ENCODE measurements around the gene DOC2A.

The DOC2A gene

DNA sequence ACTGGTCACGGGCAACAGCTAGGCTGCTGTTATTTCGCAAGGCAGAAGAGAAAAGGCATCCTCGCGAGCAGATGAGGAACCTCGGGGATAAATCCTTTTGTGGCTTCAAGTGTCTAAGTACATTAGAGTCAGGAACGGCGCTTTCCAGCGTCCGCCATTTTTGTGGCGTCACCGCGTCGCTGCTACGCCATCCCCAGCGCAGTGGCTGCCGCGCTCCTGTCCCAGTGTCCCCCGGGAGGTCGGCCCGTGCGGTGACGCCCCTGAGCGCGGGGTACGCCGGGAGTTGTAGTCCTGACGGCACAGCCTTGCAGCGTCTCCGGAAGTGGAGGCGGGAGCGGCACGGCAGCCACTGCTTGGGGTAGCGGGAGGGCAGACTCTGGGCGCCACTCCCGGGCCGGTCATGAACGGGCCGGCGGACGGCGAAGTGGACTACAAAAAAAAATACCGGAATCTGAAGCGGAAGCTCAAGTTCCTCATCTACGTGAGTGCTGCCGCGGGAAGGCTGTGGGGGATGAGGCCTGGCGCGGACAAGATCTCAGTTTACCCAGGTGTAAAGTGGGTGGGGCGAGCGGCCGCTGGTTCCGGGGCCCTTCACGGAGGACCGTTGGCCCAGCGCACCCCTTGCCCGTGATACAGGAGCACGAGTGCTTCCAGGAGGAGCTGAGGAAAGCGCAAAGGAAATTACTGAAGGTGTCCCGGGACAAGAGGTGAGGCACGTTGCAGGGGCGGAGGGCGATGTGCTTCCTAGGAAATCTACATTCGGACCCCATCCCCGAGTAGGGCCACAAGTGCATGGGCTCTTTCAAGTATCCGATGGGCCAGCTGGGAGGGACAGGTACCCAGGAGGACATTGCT lies 14.7 kb downstream of the DOC2A start, which contains the start of gene INO80E:
INO80E (plus strand) TSS at position 331 of the 855 bp plus-strand sequence; CDS start at position 401, 70 bp downstream.
- peak; percentile 96 for DNase-seq
- H3K4me2 ChIP-seq (ENCODE audit: low read length, poor library complexity, severe bottlenecking) = peak within 1 kb of the TSS; percentile 94
- peaks cover 42 to 48% of the 10 kb centered on the region in 2 experiments for H3K36me3 ChIP-seq (ENCODE audit: control insufficient read depth in 1 of 2, insufficient read depth in 2 of 2, low read depth in 1 of 2, low read length in 2 of 2)
- no peaks in the 10 kb centered on the region for H3K27me3 ChIP-seq (ENCODE audit: control insufficient read depth in 1 of 2, insufficient read depth in 1 of 2, low read length in 2 of 2)
- H3K14ac ChIP-seq (ENCODE audit: low read length in 2 of 2) = peak within 1 kb of the TSS in 1 of 2 experiments; percentile 29
- peak within 1 kb of the TSS; percentile 94 for H4K8ac ChIP-seq (ENCODE audit: low read length)
- no peak within 1 kb of the TSS for H2BK5ac ChIP-seq (ENCODE audit: low read depth, low read length, poor library complexity, severe bottlenecking)
- peak within 1 kb of the TSS; percentile 88 to 93 for H3K4ac ChIP-seq (ENCODE audit: low read depth in 1 of 2, low read length in 2 of 2)
- peak within 1 kb of the TSS; percentile 79 for H3K18ac ChIP-seq (ENCODE audit: low read depth in 1 of 2, low read length in 2 of 2)
- peak within 1 kb of the TSS; percentile 66 for H3K27ac ChIP-seq (ENCODE audit: low read length, poor library complexity, severe bottlenecking)
- under 1% methylated on average over 63 of the region's 65 CpGs for WGBS
- H2BK120ac ChIP-seq (ENCODE audit: low read depth, low read length) = peak within 1 kb of the TSS; percentile 35
- peaks cover 19% of the 10 kb centered on the region for H3K79me1 ChIP-seq (replicated peaks; ENCODE audit: low read length, poor library complexity, severe bottlenecking)
- H2AFZ ChIP-seq (ENCODE audit: low read depth, low read length) = peak within 1 kb of the TSS; percentile 74
- H2BK12ac ChIP-seq (ENCODE audit: low read length in 2 of 2) = no peak within 1 kb of the TSS
- peak within 1 kb of the TSS; percentile 53 for H2BK15ac ChIP-seq (ENCODE audit: low read depth, poor library complexity, severe bottlenecking)
- H4K91ac ChIP-seq (ENCODE audit: low read length) = peak within 1 kb of the TSS; percentile 30
- peak within 1 kb of the TSS; percentile 76 to 98 for H3K4me3 ChIP-seq (ENCODE audit: insufficient read depth in 1 of 2, low read depth in 1 of 2, low read length in 2 of 2)
- H3K9me3 ChIP-seq (ENCODE audit: control insufficient read depth, low read length) = no peaks in the 10 kb centered on the region
- H3K23ac ChIP-seq (ENCODE audit: low read length in 2 of 2) = no peak within 1 kb of the TSS
- H3K9ac ChIP-seq (ENCODE audit: low read length) = peak within 1 kb of the TSS; percentile 92
- H2AK5ac ChIP-seq (ENCODE audit: low read length, severe bottlenecking) = no peak within 1 kb of the TSS
- H3K4me1 ChIP-seq (ENCODE audit: control insufficient read depth, insufficient read depth, low read depth, low read length) = peaks cover 14% of the 10 kb centered on the region

DNA sequence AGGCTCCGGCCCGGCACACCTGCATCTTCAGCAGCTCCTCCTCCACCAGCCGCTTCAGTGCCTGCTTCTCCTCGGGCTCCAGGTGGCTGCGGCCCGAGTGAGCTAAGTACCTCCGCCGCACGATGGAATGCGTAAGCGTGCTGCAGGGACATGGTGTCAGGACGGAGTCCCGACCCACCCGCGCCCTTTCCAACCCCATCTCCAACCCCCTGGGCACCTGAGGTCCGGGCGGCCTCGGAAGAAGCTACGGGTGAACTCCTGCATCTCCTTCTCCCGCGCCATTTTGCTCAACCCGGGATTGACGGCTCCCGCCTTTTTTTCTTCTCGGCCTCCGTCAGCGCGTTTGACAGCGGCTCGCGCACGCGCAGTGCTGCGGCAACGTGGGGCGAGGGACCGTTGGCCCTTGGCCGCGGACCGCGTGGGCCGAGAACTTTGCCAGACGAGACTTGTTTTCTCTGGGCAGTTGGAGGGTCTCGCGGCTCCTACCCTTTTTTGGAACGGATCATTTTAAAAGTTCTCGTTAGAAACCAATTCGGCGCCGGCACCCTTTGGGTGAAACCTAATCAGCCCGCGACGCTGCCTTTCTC lies 15.4 kb downstream of the DOC2A start, which contains the start of gene HIRIP3:
HIRIP3 (minus strand) TSS at position 294 of the 587 bp plus-strand sequence; CDS start at position 282, 12 bp downstream.
- Histone ChIP-seq H2AK5ac (ENCODE audit: low read length, severe bottlenecking) (no peak within 1 kb of the TSS), H3K4me3 (ENCODE audit: insufficient read depth in 1 of 2, low read depth in 1 of 2, low read length in 2 of 2) (peak within 1 kb of the TSS; percentile 76 to 98), H2BK5ac (ENCODE audit: low read depth, low read length, poor library complexity, severe bottlenecking) (no peak within 1 kb of the TSS), H2BK120ac (ENCODE audit: low read depth, low read length) (peak within 1 kb of the TSS; percentile 35), H3K4ac (ENCODE audit: low read depth in 1 of 2, low read length in 2 of 2) (peak within 1 kb of the TSS; percentile 88 to 93), H3K27ac (ENCODE audit: low read length, poor library complexity, severe bottlenecking) (peak within 1 kb of the TSS; percentile 66), H2BK12ac (ENCODE audit: low read length in 2 of 2) (no peak within 1 kb of the TSS), H3K4me1 (ENCODE audit: control insufficient read depth, insufficient read depth, low read depth, low read length) (peaks cover 14% of the 10 kb centered on the region), H3K27me3 (ENCODE audit: control insufficient read depth in 1 of 2, insufficient read depth in 1 of 2, low read length in 2 of 2) (no peaks in the 10 kb centered on the region), H3K9ac (ENCODE audit: low read length) (peak within 1 kb of the TSS; percentile 92), H3K4me2 (ENCODE audit: low read length, poor library complexity, severe bottlenecking) (peak within 1 kb of the TSS; percentile 94), H3K18ac (ENCODE audit: low read depth in 1 of 2, low read length in 2 of 2) (peak within 1 kb of the TSS; percentile 79), H4K8ac (ENCODE audit: low read length) (peak within 1 kb of the TSS; percentile 94), H3K23ac (ENCODE audit: low read length in 2 of 2) (no peak within 1 kb of the TSS), H3K14ac (ENCODE audit: low read length in 2 of 2) (peak within 1 kb of the TSS in 1 of 2 experiments; percentile 29), H3K9me3 (ENCODE audit: control insufficient read depth, low read length) (no peaks in the 10 kb centered on the region), H3K36me3 (ENCODE audit: control insufficient read depth in 1 of 2, insufficient read depth in 2 of 2, low read depth in 1 of 2, low read length in 2 of 2) (peaks cover 42 to 51% of the 10 kb centered on the region in 2 experiments), H2AFZ (ENCODE audit: low read depth, low read length) (peak within 1 kb of the TSS; percentile 74), H2BK15ac (ENCODE audit: low read depth, poor library complexity, severe bottlenecking) (peak within 1 kb of the TSS; percentile 53), H4K91ac (ENCODE audit: low read length) (peak within 1 kb of the TSS; percentile 30), H3K79me1 (replicated peaks; ENCODE audit: low read length, poor library complexity, severe bottlenecking) (peaks cover 15% of the 10 kb centered on the region)
- DNase-seq = peak; percentile 81
- 0% methylated on average over 53 of the region's 53 CpGs for WGBS

DNA sequence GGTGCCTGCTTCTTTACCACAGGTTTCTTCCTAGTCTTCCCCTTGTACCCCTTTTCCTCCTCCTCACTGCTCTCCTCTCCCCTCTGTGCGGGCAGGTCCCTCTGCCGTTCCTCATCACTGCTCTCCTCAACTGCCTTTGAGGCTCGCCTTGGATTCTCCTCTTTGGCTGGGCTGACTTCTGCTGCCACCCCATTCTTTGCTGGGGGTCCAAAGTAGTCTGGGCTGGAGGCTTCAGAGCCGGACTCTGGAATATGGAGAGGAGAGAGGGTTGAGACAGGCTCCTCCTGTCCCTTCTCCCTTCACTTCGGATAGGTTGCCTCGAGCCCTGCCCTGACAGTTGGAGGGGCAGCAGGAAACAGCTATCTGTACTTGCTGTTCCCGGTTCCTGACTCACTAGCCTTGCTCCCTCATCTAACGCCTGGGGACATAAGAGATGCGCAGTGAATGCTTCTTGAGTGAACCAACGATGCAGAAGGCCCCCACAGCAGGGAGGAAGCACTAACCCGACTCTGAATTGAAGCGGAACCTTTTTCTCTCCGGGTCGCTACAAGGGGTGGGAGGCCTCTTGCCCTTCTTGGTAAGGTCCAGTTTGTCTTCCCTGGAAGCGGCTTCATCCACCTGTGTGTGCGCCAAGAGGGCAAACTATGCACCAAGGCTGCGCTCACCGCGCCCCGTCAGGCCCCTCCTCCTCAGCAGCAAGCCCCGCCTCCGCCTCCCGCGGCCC lies 16.1 kb downstream of the DOC2A start:
- Histone ChIP-seq H3K27me3 (ENCODE audit: control insufficient read depth in 1 of 2, insufficient read depth in 1 of 2, low read length in 2 of 2) (no peaks in the 10 kb centered on the region), H3K9me3 (ENCODE audit: control insufficient read depth, low read length) (no peaks in the 10 kb centered on the region), H3K4me1 (ENCODE audit: control insufficient read depth, insufficient read depth, low read depth, low read length) (peaks cover 14% of the 10 kb centered on the region), H3K9ac (ENCODE audit: low read length) (peak overlapping the region; percentile 92), H3K4ac (ENCODE audit: low read depth in 1 of 2, low read length in 2 of 2) (peak overlapping the region in 1 of 2 experiments; percentile 66), H3K18ac (ENCODE audit: low read depth in 1 of 2, low read length in 2 of 2) (peak overlapping the region in 1 of 2 experiments; percentile 22), H3K79me1 (replicated peaks; ENCODE audit: low read length, poor library complexity, severe bottlenecking) (peaks cover 9% of the 10 kb centered on the region), H2BK120ac (ENCODE audit: low read depth, low read length) (no peak overlapping the region), H3K27ac (ENCODE audit: low read length, poor library complexity, severe bottlenecking) (peak overlapping the region; percentile 2), H3K4me3 (ENCODE audit: insufficient read depth in 1 of 2, low read depth in 1 of 2, low read length in 2 of 2) (peak overlapping the region; percentile 76 to 98), H2AFZ (ENCODE audit: low read depth, low read length) (peak overlapping the region; percentile 40), H3K36me3 (ENCODE audit: control insufficient read depth in 1 of 2, insufficient read depth in 2 of 2, low read depth in 1 of 2, low read length in 2 of 2) (peaks cover 37 to 54% of the 10 kb centered on the region in 2 experiments), H3K23ac (ENCODE audit: low read length in 2 of 2) (no peak overlapping the region), H3K14ac (ENCODE audit: low read length in 2 of 2) (peak overlapping the region in 1 of 2 experiments; percentile 3), H4K8ac (ENCODE audit: low read length) (peak overlapping the region; percentile 94), H3K4me2 (ENCODE audit: low read length, poor library complexity, severe bottlenecking) (peak overlapping the region; percentile 94), H2BK12ac (ENCODE audit: low read length in 2 of 2) (no peak overlapping the region), H2BK5ac (ENCODE audit: low read depth, low read length, poor library complexity, severe bottlenecking) (no peak overlapping the region), H4K91ac (ENCODE audit: low read length) (peak overlapping the region; percentile 30), H2BK15ac (ENCODE audit: low read depth, poor library complexity, severe bottlenecking) (no peak overlapping the region), H2AK5ac (ENCODE audit: low read length, severe bottlenecking) (no peak overlapping the region)
- DNase-seq = peak; percentile 50
- 30% methylated on average over 24 of the region's 24 CpGs for WGBS

All from mesenchymal stem cell (in vitro differentiated cells and primary cell).